Epithelial cell of esophagus (primary cell): ENCODE results near the gene PRRC2B.

Experiments used
- DNase-seq: peaks from one replicate; pipeline ENCODE4 v3.0.0; 2010; ENCODE audit warnings: low read depth
- H3K4me3 ChIP-seq: 2 replicates; pipeline ENCODE4 v1.5.1; 2011; ENCODE audit warnings: mild to moderate bottlenecking, low read length, control low read depth
- CTCF ChIP-seq: IDR thresholded peaks from 2 replicates; pipeline ENCODE4 v1.5.1; 2011; ENCODE audit warnings: low read depth, mild to moderate bottlenecking, low read length, control low read depth, inconsistent platforms; ENCODE audit not compliant: insufficient read depth; ENCODE audit errors: missing control alignments

The PRRC2B gene

DNA sequence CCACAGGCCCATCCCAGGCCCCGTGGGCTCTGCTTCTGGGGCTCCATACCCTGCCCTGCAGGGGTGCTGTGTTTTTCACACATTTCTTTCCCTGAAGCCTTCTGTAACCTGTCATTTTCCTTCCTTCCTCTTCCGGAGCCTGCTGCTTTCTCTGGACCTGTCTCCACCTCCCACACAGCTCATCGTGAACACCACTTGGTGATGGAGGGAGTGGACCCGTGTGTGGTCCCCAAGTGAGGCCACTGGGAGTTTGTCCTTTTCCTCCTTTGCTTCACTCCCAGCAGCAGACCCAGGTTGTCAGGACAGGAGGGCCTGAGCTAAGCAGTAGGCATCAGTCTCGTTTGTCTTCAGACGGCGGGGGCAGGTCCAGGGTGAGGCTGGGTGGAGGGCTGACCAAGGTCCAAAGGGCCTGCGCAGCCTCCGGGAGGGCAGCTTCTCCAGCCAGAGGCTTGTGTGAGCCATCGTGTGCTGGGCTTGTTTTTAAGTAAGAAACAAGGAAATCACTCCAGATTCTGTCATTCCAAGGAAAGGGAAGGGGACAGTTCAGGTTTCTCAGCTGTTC is 103.0 kb downstream of the PRRC2B start:
- TF ChIP-seq CTCF, result no peak
- DNase-seq, result no peak
- H3K4me3 ChIP-seq, result no peak overlapping the region

DNA sequence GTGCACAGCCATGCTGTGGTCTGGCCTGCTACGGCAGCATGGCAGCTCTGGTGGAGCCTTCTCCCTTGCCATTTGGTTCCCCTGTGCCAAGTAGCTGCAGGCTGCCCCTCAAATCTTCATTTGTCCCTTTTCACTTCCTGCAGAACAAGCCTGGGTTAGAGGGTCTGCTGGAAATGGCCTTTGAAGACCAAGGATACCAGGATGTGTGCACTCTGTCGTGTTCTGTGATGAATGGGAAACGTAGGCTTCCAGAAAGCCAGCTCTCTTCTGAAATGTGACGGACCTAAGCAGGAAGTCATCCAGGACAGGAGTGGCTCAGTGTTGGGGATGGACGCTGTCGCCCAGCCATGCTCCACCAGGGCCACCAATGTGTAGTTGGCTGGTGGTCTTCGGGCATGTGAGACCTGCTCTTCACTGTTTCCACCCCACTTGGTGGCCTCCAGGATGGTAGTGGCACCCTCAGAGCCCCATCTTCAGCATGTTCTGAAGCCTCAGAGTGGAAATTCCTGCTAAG is 105.4 kb downstream of the PRRC2B start:
- no peak for DNase-seq
- no peak overlapping the region for H3K4me3 ChIP-seq
- no peak for TF ChIP-seq CTCF

GRCh38 chr9:131500377-131500776 is 106.5 kb downstream of the PRRC2B start:
- H3K4me3 ChIP-seq, result no peak overlapping the region
- peak; percentile 50 for DNase-seq
- no peak for TF ChIP-seq CTCF

- H3K4me3 ChIP-seq, result no peak overlapping the region
- DNase-seq, result peak; percentile 84
- no peak for TF ChIP-seq CTCF
These were observed 107.2 kb downstream of the PRRC2B start for GRCh38 chr9:131500939-131501541.

DNA sequence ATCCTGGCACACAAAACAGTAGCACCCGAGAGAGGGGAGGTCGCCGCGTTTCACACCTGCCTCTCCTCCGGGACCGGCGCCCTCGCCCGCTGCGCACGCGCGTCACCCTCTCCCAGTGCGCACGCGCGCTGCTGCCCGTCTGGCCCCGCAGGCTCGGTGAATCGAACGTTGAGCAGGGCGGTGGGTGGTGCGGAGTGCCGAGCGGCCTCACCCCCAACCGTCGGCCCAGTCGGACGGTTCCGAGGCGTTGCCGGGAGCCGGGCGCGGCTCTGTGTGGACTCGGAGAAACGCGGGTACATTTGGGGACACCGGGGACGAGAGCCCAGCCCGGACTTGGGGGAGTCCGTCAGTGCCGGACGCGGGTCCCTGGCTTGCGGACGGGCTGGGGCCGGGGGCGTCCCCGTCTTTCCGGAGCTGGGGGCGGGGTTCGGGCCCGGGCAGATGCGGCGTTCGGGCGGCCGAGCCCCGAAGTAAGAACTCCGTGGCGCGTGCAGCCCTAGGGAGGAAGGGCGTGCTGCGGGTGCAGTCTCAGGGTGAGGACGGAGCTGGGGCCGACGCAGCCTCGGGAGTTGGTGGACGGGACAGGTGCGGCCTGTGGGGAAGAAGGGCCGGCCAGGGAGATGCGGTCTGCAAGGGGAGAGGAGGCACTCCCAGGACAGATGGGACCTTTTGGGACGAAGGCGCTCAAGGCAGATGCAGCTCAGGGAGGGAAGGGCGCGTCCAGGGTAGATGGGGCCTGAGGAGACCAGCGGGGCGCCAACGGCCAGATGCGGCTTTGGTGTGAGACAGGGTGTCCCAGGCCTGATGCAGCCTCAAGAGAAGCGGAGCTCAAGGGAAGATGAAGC is 109.1 kb downstream of the PRRC2B start, which contains the start of gene POMT1:
Gene POMT1, plus strand, starts transcription at position 138 of the 845 bp plus-strand sequence. CDS start 1,301 bp downstream, outside the sequence.
- DNase-seq, result peak; percentile 83
- no peak for TF ChIP-seq CTCF
- H3K4me3 ChIP-seq, result peak within 1 kb of the TSS; percentile 78

- no peak for TF ChIP-seq CTCF
- peak; percentile 72 for DNase-seq
- peak overlapping the region; percentile 78 for H3K4me3 ChIP-seq
These were observed 110.0 kb downstream of the PRRC2B start for GRCh38 chr9:131503626-131504465.
